DOHH2 (cell line): ENCODE measurements around the gene COX10.

Source experiments
- H3F3A ChIP-seq: fragments of 200-600 bp; sonication (generic), shearing (Covaris generic); 2 replicates; pipeline ENCODE4 v1.6.0; 2016; ENCODE audit warnings: antibody characterized with exemption, mild to moderate bottlenecking; ENCODE audit not compliant: control insufficient read depth, insufficient read depth
- H3K27ac ChIP-seq: fragments of 200-600 bp; sonication (generic); 2 replicates; pipeline ENCODE4 v1.5.1; 2014; ENCODE audit warnings: low read depth, mild to moderate bottlenecking, low read length, moderate library complexity
- H3K27me3 ChIP-seq: fragments of 200-600 bp; sonication (generic); 2 replicates; pipeline ENCODE4 v1.6.1; 2014; ENCODE audit warnings: mild to moderate bottlenecking, low read length, mixed read lengths; ENCODE audit not compliant: control insufficient read depth
- H3K36me3 ChIP-seq: fragments of 200-600 bp; sonication (generic); 2 replicates; pipeline ENCODE4 v1.6.1; 2014; ENCODE audit warnings: mild to moderate bottlenecking, low read length, moderate library complexity, mixed read lengths; ENCODE audit not compliant: control insufficient read depth
- H3K4me1 ChIP-seq: fragments of 200-600 bp; sonication (generic); 2 replicates; pipeline ENCODE4 v1.6.1; 2014; ENCODE audit warnings: mild to moderate bottlenecking, low read length, mixed read lengths; ENCODE audit not compliant: control insufficient read depth
- H3K4me2 ChIP-seq: fragments of 200-600 bp; sonication (generic); 2 replicates; pipeline ENCODE4 v1.6.0; 2014; ENCODE audit warnings: mild to moderate bottlenecking, low read length, moderate library complexity
- H3K4me3 ChIP-seq: fragments of 200-600 bp; sonication (generic); 2 replicates; pipeline ENCODE4 v1.5.1; 2014; ENCODE audit warnings: mild to moderate bottlenecking, low read length, mixed read lengths
- H3K79me2 ChIP-seq: fragments of 200-600 bp; sonication (generic); 2 replicates; pipeline ENCODE4 v1.6.1; 2014; ENCODE audit warnings: mild to moderate bottlenecking, low read length, mixed read lengths; ENCODE audit not compliant: control insufficient read depth
- H3K9me2 ChIP-seq: fragments of 200-600 bp; sonication (generic); replicated peaks from 2 replicates; pipeline ENCODE4 v1.6.1; 2014; ENCODE audit warnings: mild to moderate bottlenecking, low read length, mixed read lengths; ENCODE audit not compliant: control insufficient read depth
- H3K9me3 ChIP-seq: fragments of 200-600 bp; sonication (generic); 2 replicates; pipeline ENCODE4 v1.6.1; 2014; ENCODE audit warnings: antibody characterized with exemption, low read length, mixed read lengths; ENCODE audit not compliant: control insufficient read depth, insufficient read depth
- H4K20me1 ChIP-seq: fragments of 200-600 bp; sonication (generic); 2 replicates; pipeline ENCODE4 v1.6.0; 2014; ENCODE audit warnings: low read depth, mild to moderate bottlenecking, antibody characterized with exemption, low read length, moderate library complexity; ENCODE audit not compliant: control insufficient read depth, insufficient read depth
- CTCF ChIP-seq: fragments of 200-600 bp; sonication (generic); IDR thresholded peaks from one replicate; pipeline ENCODE4 v1.5.1; 2014; ENCODE audit warnings: antibody characterized with exemption, mild to moderate bottlenecking, low read depth, low read length; ENCODE audit not compliant: poor library complexity, severe bottlenecking
- EZH2phosphoT487 ChIP-seq: fragments of 200-600 bp; sonication (generic); IDR thresholded peaks from 2 replicates; pipeline ENCODE4 v1.6.1; 2017; ENCODE audit warnings: borderline replicate concordance, mild to moderate bottlenecking, antibody characterized with exemption, low read length, moderate library complexity, mixed read lengths

The COX10 gene

GRCh38 chr17:14125518-14126137 is 56.3 kb downstream of the COX10 start:
- no peaks in the 10 kb centered on the region for H3K9me2 ChIP-seq
- H3K9me3 ChIP-seq = no peaks in the 10 kb centered on the region
- no peaks in the 10 kb centered on the region for H3K4me1 ChIP-seq
- no peaks in the 10 kb centered on the region for H3F3A ChIP-seq
- H3K4me2 ChIP-seq = no peak overlapping the region
- no peaks in the 10 kb centered on the region for H4K20me1 ChIP-seq
- no peak overlapping the region for H3K4me3 ChIP-seq
- H3K36me3 ChIP-seq = 0 out of 2 replicates have a peak, but pooled peaks cover 2% of the 10 kb centered on the region
- peaks cover 20% of the 10 kb centered on the region for H3K79me2 ChIP-seq
- no peaks in the 10 kb centered on the region for H3K27me3 ChIP-seq
- no peak overlapping the region for H3K27ac ChIP-seq
- TF ChIP-seq EZH2phosphoT487 (no peak), CTCF (no peak)

- no peaks in the 10 kb centered on the region for H3K79me2 ChIP-seq
- no peaks in the 10 kb centered on the region for H3K27me3 ChIP-seq
- no peak overlapping the region for H3K4me2 ChIP-seq
- H3K4me1 ChIP-seq = no peaks in the 10 kb centered on the region
- H3K9me3 ChIP-seq = no peaks in the 10 kb centered on the region
- H3K9me2 ChIP-seq = no peaks in the 10 kb centered on the region
- H3K36me3 ChIP-seq = 0 out of 2 replicates have a peak, but pooled peaks cover 4% of the 10 kb centered on the region
- TF ChIP-seq EZH2phosphoT487 = no peak
- no peak for TF ChIP-seq CTCF
- no peaks in the 10 kb centered on the region for H4K20me1 ChIP-seq
- H3K27ac ChIP-seq = no peak overlapping the region
- H3K4me3 ChIP-seq = no peak overlapping the region
- no peaks in the 10 kb centered on the region for H3F3A ChIP-seq
Observed at GRCh38 chr17:14133104-14133503, 63.8 kb downstream of the COX10 start.

DNA sequence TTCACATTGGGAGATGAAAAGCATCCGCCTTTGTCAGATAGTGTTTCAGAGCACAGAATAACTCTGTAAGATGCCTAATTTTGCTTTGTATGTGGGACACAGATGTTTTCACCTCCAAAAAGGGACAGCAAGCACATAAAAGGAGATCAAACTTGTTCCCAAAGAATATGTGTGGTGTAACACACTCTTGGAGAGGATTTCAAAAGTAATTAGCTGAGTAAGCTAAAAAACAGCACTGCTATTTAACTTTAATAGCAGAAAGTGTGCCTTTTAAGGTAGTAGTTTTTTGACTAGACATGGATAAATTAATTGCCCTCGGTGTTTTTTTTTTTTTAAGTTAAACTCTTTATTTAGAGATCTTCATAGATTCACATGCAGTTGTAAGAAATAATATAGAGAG is 65.2 kb downstream of the COX10 start:
- Histone ChIP-seq H3K4me1 (no peaks in the 10 kb centered on the region), H3K9me2 (no peaks in the 10 kb centered on the region), H3K4me2 (no peak overlapping the region), H3K27me3 (no peaks in the 10 kb centered on the region), H3K79me2 (no peaks in the 10 kb centered on the region), H3K4me3 (no peak overlapping the region), H3K9me3 (no peaks in the 10 kb centered on the region), H3K36me3 (0 out of 2 replicates have a peak, but pooled peaks cover 4% of the 10 kb centered on the region), H3F3A (no peaks in the 10 kb centered on the region), H4K20me1 (no peaks in the 10 kb centered on the region), H3K27ac (no peak overlapping the region)
- TF ChIP-seq CTCF (no peak), EZH2phosphoT487 (no peak)
